Mesothelial cell of epicardium (in vitro differentiated cells): ENCODE data around the gene RASSF3. TPM values are rescaled to one million over a fixed set of nuclear protein-coding genes. Genes with fewer than 3 reads are reported as not detected.
A peak's percentile ranks its signal among the peaks of the same experiment; 100 is the strongest.

ENCODE experiments used
- DNase-seq, 2 experiments: peaks; one replicate each; pipeline ENCODE4 v3.0.0; 2021; ENCODE audit warnings: low spot score in 2 of 2; ENCODE audit not compliant: unreplicated experiment in 2 of 2
- H3K27ac Mint-ChIP-seq: 2 replicates; pipeline ENCODE4 v1.8.0; 2021; ENCODE audit warnings: mixed read lengths
- H3K27me3 Mint-ChIP-seq: 2 replicates; pipeline ENCODE4 v1.8.0; 2021; ENCODE audit warnings: low read depth, mixed read lengths
- H3K36me3 Mint-ChIP-seq: 2 replicates; pipeline ENCODE4 v1.8.0; 2021; ENCODE audit warnings: mixed read lengths
- H3K4me1 Mint-ChIP-seq: 2 replicates; pipeline ENCODE4 v1.8.0; 2021; ENCODE audit warnings: mixed read lengths
- H3K4me3 Mint-ChIP-seq: 2 replicates; pipeline ENCODE4 v1.8.0; 2021; ENCODE audit warnings: mild to moderate bottlenecking, moderate library complexity, mixed read lengths
- H3K9me3 Mint-ChIP-seq: 2 replicates; pipeline ENCODE4 v1.8.0; 2021; ENCODE audit warnings: mixed read lengths
- total RNA-seq: library from RNA; stranded (reverse); gene quantifications from 3 replicates; pipeline ENCODE4 v1.2.1, GENCODE V29; 2021
- TF ChIP-seq, protein P1 (sequence below): fragments of 200-600 bp; sonication (generic); IDR thresholded peaks from one replicate; pipeline ENCODE4 v1.5.0; 2021; ENCODE audit warnings: antibody characterized with exemption; ENCODE audit not compliant: unreplicated experiment

RASSF3 gene
- total RNA-seq: 16.3 to 18.8 TPM (median 16.3 TPM) in 3 replicates

- peaks cover 6% of the 10 kb centered on the region for H3K36me3 Mint-ChIP-seq
- H3K27me3 Mint-ChIP-seq: no peaks in the 10 kb centered on the region
- H3K9me3 Mint-ChIP-seq: no peaks in the 10 kb centered on the region
- TF ChIP-seq, protein P1, sequence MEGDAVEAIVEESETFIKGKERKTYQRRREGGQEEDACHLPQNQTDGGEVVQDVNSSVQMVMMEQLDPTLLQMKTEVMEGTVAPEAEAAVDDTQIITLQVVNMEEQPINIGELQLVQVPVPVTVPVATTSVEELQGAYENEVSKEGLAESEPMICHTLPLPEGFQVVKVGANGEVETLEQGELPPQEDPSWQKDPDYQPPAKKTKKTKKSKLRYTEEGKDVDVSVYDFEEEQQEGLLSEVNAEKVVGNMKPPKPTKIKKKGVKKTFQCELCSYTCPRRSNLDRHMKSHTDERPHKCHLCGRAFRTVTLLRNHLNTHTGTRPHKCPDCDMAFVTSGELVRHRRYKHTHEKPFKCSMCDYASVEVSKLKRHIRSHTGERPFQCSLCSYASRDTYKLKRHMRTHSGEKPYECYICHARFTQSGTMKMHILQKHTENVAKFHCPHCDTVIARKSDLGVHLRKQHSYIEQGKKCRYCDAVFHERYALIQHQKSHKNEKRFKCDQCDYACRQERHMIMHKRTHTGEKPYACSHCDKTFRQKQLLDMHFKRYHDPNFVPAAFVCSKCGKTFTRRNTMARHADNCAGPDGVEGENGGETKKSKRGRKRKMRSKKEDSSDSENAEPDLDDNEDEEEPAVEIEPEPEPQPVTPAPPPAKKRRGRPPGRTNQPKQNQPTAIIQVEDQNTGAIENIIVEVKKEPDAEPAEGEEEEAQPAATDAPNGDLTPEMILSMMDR: no peak
- H3K4me1 Mint-ChIP-seq: peaks cover 34% of the 10 kb centered on the region
- peak within 1 kb of the TSS; percentile 94 for H3K27ac Mint-ChIP-seq
- peak; percentile 65 to 76 for DNase-seq
- peak within 1 kb of the TSS; percentile 88 for H3K4me3 Mint-ChIP-seq
Measured at GRCh38 chr12:64610079-64610659, at the start of gene RASSF3. TSS of gene RASSF3 (plus strand) at chr12:64610495. CDS start at chr12:64610633, 138 bp downstream.

GRCh38 chr12:64561302-64562136 is 48.8 kb upstream of the RASSF3 start:
- Mint-ChIP-seq H3K36me3 (no peaks in the 10 kb centered on the region), H3K4me1 (peaks cover 16% of the 10 kb centered on the region), H3K9me3 (no peaks in the 10 kb centered on the region), H3K27ac (no peak overlapping the region), H3K27me3 (no peaks in the 10 kb centered on the region), H3K4me3 (no peak overlapping the region)
- TF ChIP-seq, protein P1: no peak
- DNase-seq: no peak

DNA sequence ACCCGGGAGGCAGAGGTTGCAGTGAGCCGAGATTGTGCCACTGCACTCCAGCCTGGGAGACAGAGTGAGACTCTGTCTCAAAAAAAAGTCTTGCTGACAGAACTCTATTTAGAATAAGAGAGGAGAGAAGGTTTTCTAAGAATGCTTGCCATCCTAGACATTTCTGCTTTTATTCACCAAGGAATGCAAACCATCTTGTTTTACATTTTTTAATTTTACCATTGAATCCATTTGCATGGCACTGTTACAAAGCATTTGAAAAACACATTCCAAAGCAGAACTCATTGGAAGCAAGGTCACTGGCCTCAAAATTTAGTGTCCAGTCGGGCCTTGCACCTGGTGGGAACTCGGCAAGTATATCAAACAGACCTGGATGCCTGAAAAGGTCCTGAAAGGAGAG is 44.2 kb upstream of the RASSF3 start:
- no peaks in the 10 kb centered on the region for H3K36me3 Mint-ChIP-seq

GRCh38 chr12:64566831-64567517 is 43.3 kb upstream of the RASSF3 start:
- no peaks in the 10 kb centered on the region for H3K36me3 Mint-ChIP-seq
- H3K9me3 Mint-ChIP-seq: no peaks in the 10 kb centered on the region
- peaks cover 21% of the 10 kb centered on the region for H3K4me1 Mint-ChIP-seq
- H3K4me3 Mint-ChIP-seq: no peak overlapping the region
- TF ChIP-seq, protein P1: no peak
- no peak for DNase-seq
- no peak overlapping the region for H3K27ac Mint-ChIP-seq
- no peaks in the 10 kb centered on the region for H3K27me3 Mint-ChIP-seq

More for the DNA sequence above, 44.2 kb upstream of the RASSF3 start:
- Mint-ChIP-seq H3K27me3 (no peaks in the 10 kb centered on the region), H3K27ac (peak overlapping the region; percentile 88), H3K9me3 (no peaks in the 10 kb centered on the region), H3K4me3 (no peak overlapping the region), H3K4me1 (peaks cover 25% of the 10 kb centered on the region)
- DNase-seq: no peak
- TF ChIP-seq, protein P1: no peak

DNA sequence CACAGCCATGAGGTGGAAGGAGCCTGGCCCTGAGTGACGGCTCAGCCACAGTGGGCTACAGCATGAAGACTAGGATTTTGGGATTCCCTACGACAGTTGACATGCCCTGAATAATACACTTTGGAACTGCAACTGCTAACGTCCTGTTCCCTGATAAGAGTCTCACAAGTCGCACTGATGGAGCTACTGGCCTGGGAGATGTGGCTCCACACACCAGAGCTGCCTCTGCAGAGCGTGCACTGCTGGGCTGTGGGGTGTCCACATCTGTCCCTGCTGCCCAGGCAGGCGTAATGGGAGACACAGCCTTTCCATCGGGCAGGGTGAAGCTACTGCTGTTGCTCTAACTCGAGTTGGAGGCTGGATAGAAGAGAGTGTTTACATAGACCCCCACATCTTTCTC is 42.7 kb upstream of the RASSF3 start:
- Mint-ChIP-seq H3K4me1 (peaks cover 21% of the 10 kb centered on the region), H3K36me3 (no peaks in the 10 kb centered on the region), H3K27ac (no peak overlapping the region), H3K4me3 (no peak overlapping the region), H3K9me3 (peaks cover 5% of the 10 kb centered on the region), H3K27me3 (no peaks in the 10 kb centered on the region)
- TF ChIP-seq, protein P1: no peak
- no peak for DNase-seq
